Ovary (tissue), 9 donors: ENCODE measurements around the gene WNT2B. TPM values are rescaled to one million over a fixed set of nuclear protein-coding genes. Genes with fewer than 3 reads are reported as not detected.
A peak's percentile ranks its signal among the peaks of the same experiment; 100 is the strongest.

Experiments
- DNase-seq, 5 donors: peaks; one replicate each; pipeline ENCODE4 v3.0.0-alpha.2; 2019 to 2020
- H3K27ac ChIP-seq, 2 donors: fragments of 200-600 bp; one replicate each; pipeline versions ENCODE4 v1.5.1 to v1.8.0; 2019 to 2022
- H3K27me3 ChIP-seq: fragments of 200-600 bp; one replicate; pipeline ENCODE4 v1.8.0; 2022
- H3K36me3 ChIP-seq: fragments of 200-600 bp; sonication (generic); one replicate; pipeline ENCODE4 v1.5.1; 2019
- H3K4me1 ChIP-seq: one replicate; pipeline ENCODE4 v1.8.1; 2013; ENCODE audit warnings: mild to moderate bottlenecking, moderate library complexity; ENCODE audit not compliant: insufficient read depth
- H3K4me3 ChIP-seq: fragments of 200-600 bp; sonication (generic); one replicate; pipeline ENCODE4 v1.5.1; 2017
- H3K9me3 ChIP-seq, 2 donors: fragments of 200-600 bp in 1 of 2; sonication (generic) in 1 of 2; one replicate each; pipeline versions ENCODE4 v1.5.1 to v1.8.1; 2013 to 2019; ENCODE audit warnings: mild to moderate bottlenecking in 1 of 2, moderate library complexity in 1 of 2
- EP300 ChIP-seq: sonication (generic); formaldehyde crosslinking; IDR thresholded peaks from one replicate; pipeline ENCODE4 v1.6.1; 2017; ENCODE audit warnings: antibody characterized with exemption
- POLR2A ChIP-seq: fragments of 450-650 bp; IDR thresholded peaks from one replicate; pipeline ENCODE4 v1.6.1; 2017; ENCODE audit warnings: antibody characterized with exemption, mild to moderate bottlenecking, moderate library complexity
- WGBS, 3 donors: extraction: QIAGEN DNeasy Blood & Tissue Kit in 1 of 3; methylation state at CpG; one replicate each; pipeline versions ENCODE4 v1.1.5 to v1.1.7; 2013 to 2017; 5-methylcytosine and 5-hydroxymethylcytosine counted together
- intact Hi-C, 4 donors: fragments of 100-400 bp; cut with DNase I; formaldehyde crosslinking; loops; one replicate each; pipeline versions ENCODE4 v1.11.0 to v1.15.1; 2022 to 2023
- polyA plus RNA-seq, 2 donors: library from polyadenylated mRNA; stranded (reverse); fragments of 200-250 nt in 1 of 2; fragments of 350-450 nt in 1 of 2; fragmentation: Illumina TruSeq in 1 of 2; extraction: RNeasy Lipid Tissue Mini Kit (QIAGEN cat#74804) in 1 of 2; gene quantifications; one replicate each; pipeline ENCODE4 v1.2.3, GENCODE V29; 2013 to 2014
- total RNA-seq, 7 donors: library from RNA; depleted of rRNA in 2 of 7; stranded (reverse); fragments of >200 nt in 2 of 7; fragmentation: NEBNext Ultra II Directional in 3 of 7; extraction: Animal tissue kit (Norgen Biotek cat#: 25700) in 3 of 7; gene quantifications; one replicate each; pipeline versions ENCODE4 v1.1.0 to v1.2.4, GENCODE V29; 2016 to 2023
- TF ChIP-seq, protein P1 (sequence below), 3 donors: fragments of 450-650 bp in 2 of 3; fragments of 200-600 bp in 1 of 3; IDR thresholded peaks; one replicate each; pipeline versions ENCODE4 v1.5.1 to v1.8.0; 2016 to 2022; ENCODE audit warnings: antibody characterized with exemption in 3 of 3, mild to moderate bottlenecking in 1 of 3
- donor health status: DM: no; HTN: no; CAD: no; lungs with moderate emphysema.
- donor health status: DM: no; HTN: no; CAD: no.
- donor health status: Bipolar disorder and iron deficiency.
- donor health status: DM: yes; HTN: yes; CAD: no.
- donor health status: DM: no; HTN: no; CAD: no.
- donor health status: DM: yes; HTN: yes; CAD: no.

WNT2B gene
- total and polyA plus RNA-seq, 9 donors = 12.8 to 57.3 (median 33.8) TPM

DNA sequence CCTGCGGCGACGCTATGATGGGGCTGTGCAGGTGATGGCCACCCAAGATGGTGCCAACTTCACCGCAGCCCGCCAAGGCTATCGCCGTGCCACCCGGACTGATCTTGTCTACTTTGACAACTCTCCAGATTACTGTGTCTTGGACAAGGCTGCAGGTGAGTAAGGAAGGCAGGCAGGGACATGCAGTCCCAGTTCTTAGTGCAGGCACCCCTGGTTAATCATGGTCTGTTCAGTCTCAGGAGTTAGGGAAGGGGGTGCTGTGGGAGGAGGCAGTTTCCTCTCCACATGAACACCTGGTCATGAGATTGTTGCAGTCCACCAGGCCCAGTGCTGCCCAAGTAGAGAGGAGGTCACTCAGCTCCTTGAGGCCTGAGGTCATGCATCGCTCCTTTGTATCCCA, 8.5 kb downstream of the WNT2B start:
- Histone ChIP-seq H3K4me1 (no peaks in the 10 kb centered on the region), H3K9me3 (no peaks in the 10 kb centered on the region), H3K36me3 (no peaks in the 10 kb centered on the region), H3K4me3 (no peak overlapping the region), H3K27me3 (no peaks in the 10 kb centered on the region), H3K27ac (no peak overlapping the region)
- intact Hi-C loops = loop anchor here in 1 of 4 donors (5.0 kb wide), 1 partner anchor 35 kb away; no protein-coding TSS in a partner anchor
- TF ChIP-seq POLR2A = no peak
- TF ChIP-seq, protein P1, sequence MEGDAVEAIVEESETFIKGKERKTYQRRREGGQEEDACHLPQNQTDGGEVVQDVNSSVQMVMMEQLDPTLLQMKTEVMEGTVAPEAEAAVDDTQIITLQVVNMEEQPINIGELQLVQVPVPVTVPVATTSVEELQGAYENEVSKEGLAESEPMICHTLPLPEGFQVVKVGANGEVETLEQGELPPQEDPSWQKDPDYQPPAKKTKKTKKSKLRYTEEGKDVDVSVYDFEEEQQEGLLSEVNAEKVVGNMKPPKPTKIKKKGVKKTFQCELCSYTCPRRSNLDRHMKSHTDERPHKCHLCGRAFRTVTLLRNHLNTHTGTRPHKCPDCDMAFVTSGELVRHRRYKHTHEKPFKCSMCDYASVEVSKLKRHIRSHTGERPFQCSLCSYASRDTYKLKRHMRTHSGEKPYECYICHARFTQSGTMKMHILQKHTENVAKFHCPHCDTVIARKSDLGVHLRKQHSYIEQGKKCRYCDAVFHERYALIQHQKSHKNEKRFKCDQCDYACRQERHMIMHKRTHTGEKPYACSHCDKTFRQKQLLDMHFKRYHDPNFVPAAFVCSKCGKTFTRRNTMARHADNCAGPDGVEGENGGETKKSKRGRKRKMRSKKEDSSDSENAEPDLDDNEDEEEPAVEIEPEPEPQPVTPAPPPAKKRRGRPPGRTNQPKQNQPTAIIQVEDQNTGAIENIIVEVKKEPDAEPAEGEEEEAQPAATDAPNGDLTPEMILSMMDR (IDR thresholded peaks at IDR 0.05) = no peak
- TF ChIP-seq EP300 = no peak
- WGBS, 3 donors = 94 to 99% (median 96%) methylated on average over 9 of the region's 9 CpGs
- peak in 1 of 5 donors; percentile 13 for DNase-seq

DNA sequence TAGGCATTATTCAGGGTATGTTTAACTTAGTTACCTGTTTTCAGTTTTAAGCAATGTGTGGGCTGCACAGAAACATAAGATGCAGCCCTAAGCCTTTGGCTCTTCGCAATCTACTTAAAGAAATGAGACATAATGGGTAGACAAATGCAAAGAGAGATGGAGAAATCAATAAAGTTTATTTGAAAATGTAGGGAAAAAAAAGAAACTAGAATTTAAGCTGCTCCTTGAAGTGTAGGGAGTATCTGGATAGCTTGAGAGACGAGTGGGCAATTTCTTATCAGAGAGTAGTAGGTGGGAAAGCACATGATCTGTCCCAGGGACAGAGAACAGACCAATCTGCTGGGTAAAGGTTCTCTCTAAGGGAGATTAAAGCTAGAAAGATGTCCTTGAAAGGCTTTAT, 8.9 kb downstream of the WNT2B start:
- H3K4me1 ChIP-seq = no peaks in the 10 kb centered on the region
- H3K9me3 ChIP-seq = no peaks in the 10 kb centered on the region
- H3K27me3 ChIP-seq = no peaks in the 10 kb centered on the region
- H3K4me3 ChIP-seq = no peak overlapping the region
- H3K27ac ChIP-seq = no peak overlapping the region
- no peaks in the 10 kb centered on the region for H3K36me3 ChIP-seq
- TF ChIP-seq POLR2A = no peak
- TF ChIP-seq, protein P1 (IDR thresholded peaks at IDR 0.05) = no peak
- TF ChIP-seq EP300 = no peak
- 59 to 60% (median 59%) methylated on average over 2 of the region's 2 CpGs for WGBS, 3 donors
- no peak for DNase-seq
- intact Hi-C loops = loop anchor here in 1 of 4 donors (5.0 kb wide), 1 partner anchor 35 kb away; no protein-coding TSS in a partner anchor

DNA sequence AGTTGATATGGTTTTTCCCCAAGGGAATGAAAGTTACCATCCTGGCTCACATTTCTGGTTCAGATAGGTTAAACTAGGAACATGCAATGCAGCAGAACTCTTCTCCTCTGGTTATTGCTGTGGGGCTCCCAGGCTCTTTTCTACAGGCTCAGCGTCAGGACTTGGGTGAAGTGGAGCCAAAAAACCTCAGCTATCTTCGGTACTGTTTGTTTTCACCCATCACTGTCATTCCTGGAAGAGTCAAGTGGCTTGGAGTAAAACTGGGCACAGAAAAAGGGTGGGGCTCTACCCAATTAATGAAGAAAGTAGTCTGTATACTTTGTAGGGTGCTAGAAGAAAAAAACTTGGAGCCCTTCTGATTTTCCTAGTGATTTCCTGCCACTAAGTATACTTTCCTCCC, 9.4 kb downstream of the WNT2B start:
- 41 to 51% (median 49%) methylated on average over 2 of the region's 2 CpGs for WGBS, 3 donors
- intact Hi-C loops = loop anchor here in 1 of 4 donors (5.0 kb wide), 1 partner anchor 36 kb away; no protein-coding TSS in a partner anchor
- Histone ChIP-seq H3K27ac (no peak overlapping the region), H3K4me3 (no peak overlapping the region), H3K9me3 (no peaks in the 10 kb centered on the region), H3K36me3 (no peaks in the 10 kb centered on the region), H3K4me1 (no peaks in the 10 kb centered on the region), H3K27me3 (no peaks in the 10 kb centered on the region)
- DNase-seq = no peak
- TF ChIP-seq EP300 (no peak), POLR2A (no peak)
- TF ChIP-seq, protein P1 (IDR thresholded peaks at IDR 0.05) = no peak

DNA sequence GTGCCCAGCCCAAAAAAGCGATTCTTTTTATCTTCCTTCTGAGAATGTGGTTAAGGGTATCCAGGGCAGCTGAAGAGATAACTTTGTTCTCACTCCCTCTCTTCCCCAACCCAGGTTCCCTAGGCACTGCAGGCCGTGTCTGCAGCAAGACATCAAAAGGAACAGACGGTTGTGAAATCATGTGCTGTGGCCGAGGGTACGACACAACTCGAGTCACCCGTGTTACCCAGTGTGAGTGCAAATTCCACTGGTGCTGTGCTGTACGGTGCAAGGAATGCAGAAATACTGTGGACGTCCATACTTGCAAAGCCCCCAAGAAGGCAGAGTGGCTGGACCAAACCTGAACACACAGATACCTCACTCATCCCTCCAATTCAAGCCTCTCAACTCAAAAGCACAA, 11.4 kb downstream of the WNT2B start:
- Histone ChIP-seq H3K9me3 (no peaks in the 10 kb centered on the region), H3K27me3 (no peaks in the 10 kb centered on the region), H3K36me3 (no peaks in the 10 kb centered on the region), H3K27ac (no peak overlapping the region), H3K4me3 (no peak overlapping the region), H3K4me1 (peaks cover 2% of the 10 kb centered on the region)
- intact Hi-C loops = no loop called here
- TF ChIP-seq POLR2A = no peak
- no peak for TF ChIP-seq EP300
- TF ChIP-seq, protein P1 (IDR thresholded peaks at IDR 0.05) = no peak
- 89 to 93% (median 90%) methylated on average over 9 of the region's 9 CpGs for WGBS, 3 donors
- DNase-seq = no peak
